ENCODE measurements around the gene TMEM202. TPM values are rescaled to one million over a fixed set of nuclear protein-coding genes. Genes with fewer than 3 reads are reported as not detected.

Gene TMEM202
- total and polyA plus RNA-seq, 12 donors, result not detected

DNA sequence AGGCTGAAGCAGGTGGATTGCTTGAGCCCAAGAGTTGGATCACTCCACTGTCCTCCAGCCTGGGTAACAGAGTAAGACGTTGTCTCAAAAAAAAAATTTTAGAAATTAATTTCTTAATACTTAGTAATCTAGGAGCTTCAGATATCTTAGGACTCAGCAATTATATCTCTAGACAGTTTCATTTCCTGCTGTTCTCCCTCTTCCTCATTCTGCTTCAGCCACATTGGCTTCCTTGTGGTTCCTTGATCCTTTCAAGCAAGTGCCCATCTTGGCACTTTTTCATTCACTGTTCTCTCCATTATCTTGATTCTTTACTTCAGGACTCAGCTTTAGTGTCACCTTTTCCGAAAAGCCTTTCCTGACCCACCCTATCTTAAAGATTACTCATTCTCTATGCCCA, 22.5 kb downstream of the TMEM202 start:
- H3K27me3 ChIP-seq, result no peaks in the 10 kb centered on the region
- H3K36me3 ChIP-seq (replicated peaks in 1 of 2), result no peaks in the 10 kb centered on the region
- H3K27ac ChIP-seq, result no peak overlapping the region
- TF ChIP-seq, protein P1, sequence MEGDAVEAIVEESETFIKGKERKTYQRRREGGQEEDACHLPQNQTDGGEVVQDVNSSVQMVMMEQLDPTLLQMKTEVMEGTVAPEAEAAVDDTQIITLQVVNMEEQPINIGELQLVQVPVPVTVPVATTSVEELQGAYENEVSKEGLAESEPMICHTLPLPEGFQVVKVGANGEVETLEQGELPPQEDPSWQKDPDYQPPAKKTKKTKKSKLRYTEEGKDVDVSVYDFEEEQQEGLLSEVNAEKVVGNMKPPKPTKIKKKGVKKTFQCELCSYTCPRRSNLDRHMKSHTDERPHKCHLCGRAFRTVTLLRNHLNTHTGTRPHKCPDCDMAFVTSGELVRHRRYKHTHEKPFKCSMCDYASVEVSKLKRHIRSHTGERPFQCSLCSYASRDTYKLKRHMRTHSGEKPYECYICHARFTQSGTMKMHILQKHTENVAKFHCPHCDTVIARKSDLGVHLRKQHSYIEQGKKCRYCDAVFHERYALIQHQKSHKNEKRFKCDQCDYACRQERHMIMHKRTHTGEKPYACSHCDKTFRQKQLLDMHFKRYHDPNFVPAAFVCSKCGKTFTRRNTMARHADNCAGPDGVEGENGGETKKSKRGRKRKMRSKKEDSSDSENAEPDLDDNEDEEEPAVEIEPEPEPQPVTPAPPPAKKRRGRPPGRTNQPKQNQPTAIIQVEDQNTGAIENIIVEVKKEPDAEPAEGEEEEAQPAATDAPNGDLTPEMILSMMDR (IDR thresholded peaks at IDR 0.05), result no peak
- no peak for TF ChIP-seq POLR2A (IDR thresholded peaks at IDR 0.05)
- 54 to 62% (median 60%) methylated on average over 2 of the region's 2 CpGs for WGBS, 4 donors
- intact Hi-C loops (cut with DNase I), result no loop called here
- no peak overlapping the region for H3K4me3 ChIP-seq
- peaks cover 0 to 8% (median 3%) of the 10 kb centered on the region in 3 donors for H3K9me3 ChIP-seq (replicated peaks in 1 of 3)
- no peak for DNase-seq
- no peaks in the 10 kb centered on the region for H3K4me1 ChIP-seq (replicated peaks in 1 of 2)

GRCh38 chr15:72421484-72421883, 23.4 kb downstream of the TMEM202 start:
- H3K27me3 ChIP-seq, result no peaks in the 10 kb centered on the region
- TF ChIP-seq POLR2A (IDR thresholded peaks at IDR 0.05), result no peak
- TF ChIP-seq, protein P1 (IDR thresholded peaks at IDR 0.05), result no peak
- WGBS, 4 donors, result 41 to 57% (median 55%) methylated on average over 1 of the region's 1 CpG

GRCh38 chr15:72423256-72423655, 25.2 kb downstream of the TMEM202 start:
- no peaks in the 10 kb centered on the region for H3K4me1 ChIP-seq (replicated peaks in 1 of 2)
- no peaks in the 10 kb centered on the region for H3K27me3 ChIP-seq
- DNase-seq, result no peak
- TF ChIP-seq, protein P1 (IDR thresholded peaks at IDR 0.05), result no peak
- no peak for TF ChIP-seq POLR2A (IDR thresholded peaks at IDR 0.05)
- no peak overlapping the region for H3K4me3 ChIP-seq
- H3K9me3 ChIP-seq (replicated peaks in 1 of 3), result peaks cover 0 to 12% (median 3%) of the 10 kb centered on the region in 3 donors
- no peaks in the 10 kb centered on the region for H3K36me3 ChIP-seq (replicated peaks in 1 of 2)
- intact Hi-C loops (cut with DNase I), result no loop called here
- H3K27ac ChIP-seq, result no peak overlapping the region
- 52 to 78% (median 73%) methylated on average over 2 of the region's 2 CpGs for WGBS, 4 donors

More at GRCh38 chr15:72421484-72421883, 23.4 kb downstream of the TMEM202 start:
- intact Hi-C loops (cut with DNase I), result no loop called here
- Histone ChIP-seq H3K4me3 (no peak overlapping the region), H3K27ac (no peak overlapping the region), H3K4me1 (replicated peaks in 1 of 2) (no peaks in the 10 kb centered on the region), H3K36me3 (replicated peaks in 1 of 2) (no peaks in the 10 kb centered on the region), H3K9me3 (replicated peaks in 1 of 3) (peaks cover 0 to 12% (median 3%) of the 10 kb centered on the region in 3 donors)
- no peak for DNase-seq

GRCh38 chr15:72426753-72427152, 28.6 kb downstream of the TMEM202 start:
- Histone ChIP-seq H3K27ac (no peak overlapping the region), H3K4me3 (no peak overlapping the region), H3K4me1 (replicated peaks in 1 of 2) (no peaks in the 10 kb centered on the region), H3K9me3 (replicated peaks in 1 of 3) (peaks cover 0 to 12% (median 3%) of the 10 kb centered on the region in 3 donors), H3K36me3 (replicated peaks in 1 of 2) (no peaks in the 10 kb centered on the region), H3K27me3 (no peaks in the 10 kb centered on the region)
- TF ChIP-seq POLR2A (IDR thresholded peaks at IDR 0.05), result no peak
- TF ChIP-seq, protein P1 (IDR thresholded peaks at IDR 0.05), result no peak
- DNase-seq, result no peak
- intact Hi-C loops (cut with DNase I), result no loop called here

Data from adrenal gland (tissue), 12 donors.